ENCODE results near the gene SSBP2.

SSBP2 gene

GRCh38 chr5:81590498-81591384, 160.2 kb downstream of the SSBP2 start:
- H3K27me3 ChIP-seq (ENCODE audit: control insufficient read depth in 1 of 2, insufficient read depth in 2 of 2, low read length in 2 of 2): no peaks in the 10 kb centered on the region
- no peak overlapping the region for H3K9ac ChIP-seq (ENCODE audit: low read depth in 1 of 2, low read length in 2 of 2)
- H3K27ac ChIP-seq (ENCODE audit: low read depth, low read length): no peak overlapping the region
- no peaks in the 10 kb centered on the region for H3K4me1 ChIP-seq (ENCODE audit: control insufficient read depth in 1 of 2, insufficient read depth in 2 of 2, low read length in 2 of 2)
- H3K36me3 ChIP-seq (ENCODE audit: control insufficient read depth in 1 of 2, insufficient read depth in 2 of 2, low read length in 2 of 2): no peaks in the 10 kb centered on the region
- H3K4me3 ChIP-seq (ENCODE audit: low read depth in 1 of 2, low read length in 2 of 2): no peak overlapping the region
- H3K9me3 ChIP-seq (ENCODE audit: control insufficient read depth in 1 of 2, low read length in 2 of 2): peaks cover 0 to 3% of the 10 kb centered on the region in 2 donors

- H3K9ac ChIP-seq (ENCODE audit: low read depth in 1 of 2, low read length in 2 of 2): no peak overlapping the region
- H3K4me1 ChIP-seq (ENCODE audit: control insufficient read depth in 1 of 2, insufficient read depth in 2 of 2, low read length in 2 of 2): no peaks in the 10 kb centered on the region
- H3K27ac ChIP-seq (ENCODE audit: low read depth, low read length): no peak overlapping the region
- no peaks in the 10 kb centered on the region for H3K27me3 ChIP-seq (ENCODE audit: control insufficient read depth in 1 of 2, insufficient read depth in 2 of 2, low read length in 2 of 2)
- no peaks in the 10 kb centered on the region for H3K36me3 ChIP-seq (ENCODE audit: control insufficient read depth in 1 of 2, insufficient read depth in 2 of 2, low read length in 2 of 2)
- H3K9me3 ChIP-seq (ENCODE audit: control insufficient read depth in 1 of 2, low read length in 2 of 2): no peaks in the 10 kb centered on the region
- H3K4me3 ChIP-seq (ENCODE audit: low read depth in 1 of 2, low read length in 2 of 2): no peak overlapping the region
Observed at GRCh38 chr5:81579262-81579924, 171.5 kb downstream of the SSBP2 start.

GRCh38 chr5:81577091-81577490, 173.8 kb downstream of the SSBP2 start:
- no peak overlapping the region for H3K27ac ChIP-seq (ENCODE audit: low read depth, low read length)

GRCh38 chr5:81575924-81576323, 175.0 kb downstream of the SSBP2 start:
- Histone ChIP-seq H3K4me1 (ENCODE audit: control insufficient read depth in 1 of 2, insufficient read depth in 2 of 2, low read length in 2 of 2) (no peaks in the 10 kb centered on the region), H3K27me3 (ENCODE audit: control insufficient read depth in 1 of 2, insufficient read depth in 2 of 2, low read length in 2 of 2) (no peaks in the 10 kb centered on the region), H3K9me3 (ENCODE audit: control insufficient read depth in 1 of 2, low read length in 2 of 2) (no peaks in the 10 kb centered on the region), H3K9ac (ENCODE audit: low read depth in 1 of 2, low read length in 2 of 2) (no peak overlapping the region), H3K36me3 (ENCODE audit: control insufficient read depth in 1 of 2, insufficient read depth in 2 of 2, low read length in 2 of 2) (no peaks in the 10 kb centered on the region), H3K27ac (ENCODE audit: low read depth, low read length) (no peak overlapping the region), H3K4me3 (ENCODE audit: low read depth in 1 of 2, low read length in 2 of 2) (no peak overlapping the region)

More at GRCh38 chr5:81577091-81577490, 173.8 kb downstream of the SSBP2 start:
- H3K36me3 ChIP-seq (ENCODE audit: control insufficient read depth in 1 of 2, insufficient read depth in 2 of 2, low read length in 2 of 2): no peaks in the 10 kb centered on the region
- H3K27me3 ChIP-seq (ENCODE audit: control insufficient read depth in 1 of 2, insufficient read depth in 2 of 2, low read length in 2 of 2): no peaks in the 10 kb centered on the region
- H3K9me3 ChIP-seq (ENCODE audit: control insufficient read depth in 1 of 2, low read length in 2 of 2): no peaks in the 10 kb centered on the region
- H3K4me1 ChIP-seq (ENCODE audit: control insufficient read depth in 1 of 2, insufficient read depth in 2 of 2, low read length in 2 of 2): no peaks in the 10 kb centered on the region
- H3K9ac ChIP-seq (ENCODE audit: low read depth in 1 of 2, low read length in 2 of 2): no peak overlapping the region
- no peak overlapping the region for H3K4me3 ChIP-seq (ENCODE audit: low read depth in 1 of 2, low read length in 2 of 2)

GRCh38 chr5:81572201-81572600, 178.7 kb downstream of the SSBP2 start:
- H3K36me3 ChIP-seq (ENCODE audit: control insufficient read depth in 1 of 2, insufficient read depth in 2 of 2, low read length in 2 of 2): no peaks in the 10 kb centered on the region
- H3K27me3 ChIP-seq (ENCODE audit: control insufficient read depth in 1 of 2, insufficient read depth in 2 of 2, low read length in 2 of 2): no peaks in the 10 kb centered on the region
- H3K9me3 ChIP-seq (ENCODE audit: control insufficient read depth in 1 of 2, low read length in 2 of 2): no peaks in the 10 kb centered on the region
- no peak overlapping the region for H3K4me3 ChIP-seq (ENCODE audit: low read depth in 1 of 2, low read length in 2 of 2)
- no peak overlapping the region for H3K9ac ChIP-seq (ENCODE audit: low read depth in 1 of 2, low read length in 2 of 2)
- H3K27ac ChIP-seq (ENCODE audit: low read depth, low read length): no peak overlapping the region
- H3K4me1 ChIP-seq (ENCODE audit: control insufficient read depth in 1 of 2, insufficient read depth in 2 of 2, low read length in 2 of 2): no peaks in the 10 kb centered on the region

- Histone ChIP-seq H3K4me3 (ENCODE audit: low read depth in 1 of 2, low read length in 2 of 2) (no peak overlapping the region), H3K27me3 (ENCODE audit: control insufficient read depth in 1 of 2, insufficient read depth in 2 of 2, low read length in 2 of 2) (no peaks in the 10 kb centered on the region), H3K9me3 (ENCODE audit: control insufficient read depth in 1 of 2, low read length in 2 of 2) (no peaks in the 10 kb centered on the region), H3K4me1 (ENCODE audit: control insufficient read depth in 1 of 2, insufficient read depth in 2 of 2, low read length in 2 of 2) (no peaks in the 10 kb centered on the region), H3K36me3 (ENCODE audit: control insufficient read depth in 1 of 2, insufficient read depth in 2 of 2, low read length in 2 of 2) (no peaks in the 10 kb centered on the region), H3K9ac (ENCODE audit: low read depth in 1 of 2, low read length in 2 of 2) (no peak overlapping the region), H3K27ac (ENCODE audit: low read depth, low read length) (no peak overlapping the region)
Observed at GRCh38 chr5:81558188-81558587, 192.7 kb downstream of the SSBP2 start.

GRCh38 chr5:81556809-81557208, 194.1 kb downstream of the SSBP2 start:
- Histone ChIP-seq H3K4me1 (ENCODE audit: control insufficient read depth in 1 of 2, insufficient read depth in 2 of 2, low read length in 2 of 2) (no peaks in the 10 kb centered on the region), H3K9ac (ENCODE audit: low read depth in 1 of 2, low read length in 2 of 2) (no peak overlapping the region), H3K9me3 (ENCODE audit: control insufficient read depth in 1 of 2, low read length in 2 of 2) (no peaks in the 10 kb centered on the region), H3K4me3 (ENCODE audit: low read depth in 1 of 2, low read length in 2 of 2) (no peak overlapping the region), H3K36me3 (ENCODE audit: control insufficient read depth in 1 of 2, insufficient read depth in 2 of 2, low read length in 2 of 2) (no peaks in the 10 kb centered on the region), H3K27ac (ENCODE audit: low read depth, low read length) (no peak overlapping the region), H3K27me3 (ENCODE audit: control insufficient read depth in 1 of 2, insufficient read depth in 2 of 2, low read length in 2 of 2) (no peaks in the 10 kb centered on the region)

- H3K27ac ChIP-seq (ENCODE audit: low read depth, low read length): no peak overlapping the region
- no peaks in the 10 kb centered on the region for H3K27me3 ChIP-seq (ENCODE audit: control insufficient read depth in 1 of 2, insufficient read depth in 2 of 2, low read length in 2 of 2)
- H3K9me3 ChIP-seq (ENCODE audit: control insufficient read depth in 1 of 2, low read length in 2 of 2): no peaks in the 10 kb centered on the region
- no peak overlapping the region for H3K4me3 ChIP-seq (ENCODE audit: low read depth in 1 of 2, low read length in 2 of 2)
- no peaks in the 10 kb centered on the region for H3K36me3 ChIP-seq (ENCODE audit: control insufficient read depth in 1 of 2, insufficient read depth in 2 of 2, low read length in 2 of 2)
- no peaks in the 10 kb centered on the region for H3K4me1 ChIP-seq (ENCODE audit: control insufficient read depth in 1 of 2, insufficient read depth in 2 of 2, low read length in 2 of 2)
- no peak overlapping the region for H3K9ac ChIP-seq (ENCODE audit: low read depth in 1 of 2, low read length in 2 of 2)
Observed at GRCh38 chr5:81555865-81556264, 195.0 kb downstream of the SSBP2 start.

GRCh38 chr5:81554647-81555046, 196.2 kb downstream of the SSBP2 start:
- Histone ChIP-seq H3K9ac (ENCODE audit: low read depth in 1 of 2, low read length in 2 of 2) (no peak overlapping the region), H3K9me3 (ENCODE audit: control insufficient read depth in 1 of 2, low read length in 2 of 2) (no peaks in the 10 kb centered on the region), H3K27me3 (ENCODE audit: control insufficient read depth in 1 of 2, insufficient read depth in 2 of 2, low read length in 2 of 2) (no peaks in the 10 kb centered on the region), H3K27ac (ENCODE audit: low read depth, low read length) (no peak overlapping the region), H3K36me3 (ENCODE audit: control insufficient read depth in 1 of 2, insufficient read depth in 2 of 2, low read length in 2 of 2) (no peaks in the 10 kb centered on the region), H3K4me3 (ENCODE audit: low read depth in 1 of 2, low read length in 2 of 2) (no peak overlapping the region), H3K4me1 (ENCODE audit: control insufficient read depth in 1 of 2, insufficient read depth in 2 of 2, low read length in 2 of 2) (no peaks in the 10 kb centered on the region)

GRCh38 chr5:81553567-81554212, 197.2 kb downstream of the SSBP2 start:
- Histone ChIP-seq H3K4me3 (ENCODE audit: low read depth in 1 of 2, low read length in 2 of 2) (no peak overlapping the region), H3K9ac (ENCODE audit: low read depth in 1 of 2, low read length in 2 of 2) (no peak overlapping the region), H3K27ac (ENCODE audit: low read depth, low read length) (no peak overlapping the region), H3K4me1 (ENCODE audit: control insufficient read depth in 1 of 2, insufficient read depth in 2 of 2, low read length in 2 of 2) (no peaks in the 10 kb centered on the region), H3K27me3 (ENCODE audit: control insufficient read depth in 1 of 2, insufficient read depth in 2 of 2, low read length in 2 of 2) (no peaks in the 10 kb centered on the region), H3K9me3 (ENCODE audit: control insufficient read depth in 1 of 2, low read length in 2 of 2) (no peaks in the 10 kb centered on the region), H3K36me3 (ENCODE audit: control insufficient read depth in 1 of 2, insufficient read depth in 2 of 2, low read length in 2 of 2) (no peaks in the 10 kb centered on the region)
